OCI-LY1 (cell line): ENCODE data around the gene OR1K1.

ENCODE experiments used
- CTCF ChIP-seq: fragments of 200-600 bp; sonication (generic), shearing (Covaris generic); IDR thresholded peaks from 2 replicates; pipeline ENCODE4 v1.5.1; 2017; ENCODE audit warnings: mild to moderate bottlenecking, antibody characterized with exemption, low read length, moderate library complexity, mixed read lengths
- EZH2 ChIP-seq: fragments of 200-600 bp; sonication (generic), shearing (Covaris generic); IDR thresholded peaks from 2 replicates; pipeline ENCODE4 v1.8.0; 2017; ENCODE audit warnings: borderline replicate concordance, mixed run types, mild to moderate bottlenecking, antibody characterized with exemption, low read length, moderate library complexity, mixed read lengths

GRCh38 chr9:122812736-122813135, 12.8 kb downstream of the OR1K1 start:
- TF ChIP-seq CTCF (no peak), EZH2 (no peak)
